Fibroblast of gingiva (primary cell): ENCODE data around the gene PLVAP.
A peak's percentile ranks its signal among the peaks of the same experiment; 100 is the strongest.
"Not testable (repeated sequence)": the region's sequence is repeated elsewhere in the genome, so short reads cannot be mapped to it uniquely, and the experiment has no call there.

Source experiments
- DNase-seq: peaks from one replicate; pipeline ENCODE4 v3.0.0-alpha.2; 2011; ENCODE audit warnings: low read depth

PLVAP gene

DNA sequence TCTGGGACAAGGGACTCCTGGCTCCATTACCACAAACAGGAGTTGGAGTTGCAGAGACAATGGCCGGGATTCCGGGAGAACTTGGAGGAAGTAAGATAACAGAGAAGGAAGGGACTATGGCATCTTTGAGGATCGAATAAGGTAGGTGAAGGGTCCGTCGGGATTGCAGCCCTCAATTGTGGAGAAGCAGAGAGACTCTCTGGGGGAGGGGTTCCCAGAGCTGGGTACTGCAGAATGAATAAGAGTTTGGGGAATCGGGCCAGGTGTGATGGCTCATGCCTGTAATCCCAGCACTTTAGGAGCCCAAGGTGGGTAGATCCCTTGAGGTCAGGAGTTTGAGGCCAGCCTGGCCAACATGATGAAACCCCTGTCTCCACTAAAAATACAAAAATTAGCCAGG, 24.5 kb upstream of the PLVAP start:
- no peak for DNase-seq

DNA sequence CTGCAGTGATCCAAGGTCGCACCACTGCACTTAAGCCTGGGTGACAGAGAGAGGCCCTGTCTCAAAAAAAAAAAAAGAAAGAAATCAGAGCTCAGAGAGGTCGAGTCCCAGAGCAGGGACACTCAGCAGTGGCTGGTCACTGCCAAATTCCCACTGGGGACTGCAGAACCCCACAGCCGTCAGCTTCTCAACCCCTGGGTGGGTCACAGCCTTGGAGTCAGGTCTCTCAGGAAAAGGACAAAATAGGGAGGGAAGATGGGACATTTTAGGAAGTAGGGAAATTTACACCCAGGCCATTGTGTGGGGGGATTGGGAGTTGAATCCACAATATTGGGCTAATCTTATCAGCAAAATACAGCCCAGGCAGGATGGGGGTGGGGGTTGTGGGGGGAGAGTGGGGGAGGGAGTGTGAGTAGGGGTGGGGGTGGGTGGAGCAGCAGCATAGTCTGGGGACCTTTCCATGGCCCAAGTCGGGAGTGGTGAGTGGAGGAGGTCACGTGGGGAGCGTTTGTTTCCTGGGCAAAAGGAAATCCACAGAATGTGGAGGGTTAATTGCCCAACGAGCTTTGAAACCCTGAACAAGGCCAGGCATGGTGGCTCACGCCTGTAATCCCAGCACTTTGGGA, 21.9 kb upstream of the PLVAP start:
- no peak for DNase-seq

DNA sequence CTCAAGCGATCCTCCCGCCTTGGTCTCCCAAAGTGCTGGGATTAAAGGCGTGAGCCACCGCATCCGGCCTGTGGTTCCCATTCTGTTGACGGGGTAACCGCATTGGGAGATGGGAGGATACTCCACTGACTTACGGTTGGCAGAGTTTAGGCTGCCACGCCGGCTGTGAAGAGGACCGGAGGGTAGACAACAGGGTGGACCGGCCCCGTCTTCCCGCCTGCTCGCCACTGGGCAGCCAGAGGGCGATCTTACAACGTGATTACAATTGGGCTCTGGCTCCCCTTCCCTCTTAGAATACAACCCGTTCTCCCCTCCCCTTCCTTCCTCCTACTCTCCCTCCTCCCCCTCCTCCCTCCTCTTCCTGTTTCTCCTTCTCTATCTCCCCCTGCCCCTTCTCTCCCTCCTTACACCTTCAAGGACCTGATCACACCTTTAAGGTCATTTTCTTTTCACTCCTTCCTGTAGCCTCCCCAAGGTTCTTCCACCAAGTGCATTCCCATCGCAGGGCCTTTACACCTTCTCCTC, 17.8 kb upstream of the PLVAP start:
- DNase-seq: peak; percentile 40

- no peak for DNase-seq
Observed at GRCh38 chr19:17393914-17394313, 16.8 kb upstream of the PLVAP start, which contains the start of gene CCDC194. Gene CCDC194, minus strand, starts transcription at chr19:17394196. Its CDS starts 38 bp downstream, at chr19:17394158.

GRCh38 chr19:17393002-17393401, 15.9 kb upstream of the PLVAP start:
- no peak for DNase-seq

DNA sequence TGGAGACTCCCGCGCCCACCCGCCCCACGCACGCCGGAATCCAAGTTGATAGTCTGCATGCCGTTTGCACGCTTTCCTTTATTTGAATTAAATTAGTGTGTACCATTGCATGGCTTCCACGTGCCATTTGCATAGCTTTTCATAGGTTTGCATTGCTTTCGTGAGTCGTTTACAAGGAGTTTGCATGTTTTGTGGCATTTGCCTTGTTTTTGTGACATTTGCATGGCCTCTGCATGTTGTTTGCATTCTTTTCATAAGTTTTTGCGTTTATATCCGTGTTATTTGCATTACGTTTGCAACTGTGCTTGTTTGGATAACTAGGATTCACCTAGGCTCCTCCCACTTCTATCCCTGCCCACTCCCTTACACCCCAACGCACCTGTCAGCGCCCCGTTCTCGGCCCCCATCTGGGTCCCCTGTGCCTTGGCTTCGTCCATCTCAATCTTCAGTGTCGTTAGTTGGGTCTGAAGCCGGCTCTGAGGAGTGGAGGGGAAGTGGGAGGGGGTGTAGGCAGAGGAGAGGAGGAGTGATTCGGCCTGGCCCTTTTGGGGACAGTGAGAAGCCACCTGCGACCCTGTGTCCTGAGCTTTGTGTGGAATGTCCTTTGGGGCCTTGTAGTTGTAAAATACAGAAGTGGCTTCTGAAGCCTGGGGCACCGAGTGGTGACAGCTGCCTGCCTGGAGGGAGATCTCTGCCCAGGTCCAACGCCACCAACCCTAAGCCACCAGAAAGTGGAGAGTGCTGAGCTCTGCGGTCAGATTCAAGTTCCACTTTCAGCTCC, 14.4 kb upstream of the PLVAP start:
- DNase-seq: no peak

GRCh38 chr19:17390665-17391370, 13.7 kb upstream of the PLVAP start:
- peak; percentile 89 for DNase-seq

GRCh38 chr19:17389957-17390664, 13.0 kb upstream of the PLVAP start:
- no peak for DNase-seq

- DNase-seq: no peak
Observed at GRCh38 chr19:17389288-17389687, 12.1 kb upstream of the PLVAP start.

DNA sequence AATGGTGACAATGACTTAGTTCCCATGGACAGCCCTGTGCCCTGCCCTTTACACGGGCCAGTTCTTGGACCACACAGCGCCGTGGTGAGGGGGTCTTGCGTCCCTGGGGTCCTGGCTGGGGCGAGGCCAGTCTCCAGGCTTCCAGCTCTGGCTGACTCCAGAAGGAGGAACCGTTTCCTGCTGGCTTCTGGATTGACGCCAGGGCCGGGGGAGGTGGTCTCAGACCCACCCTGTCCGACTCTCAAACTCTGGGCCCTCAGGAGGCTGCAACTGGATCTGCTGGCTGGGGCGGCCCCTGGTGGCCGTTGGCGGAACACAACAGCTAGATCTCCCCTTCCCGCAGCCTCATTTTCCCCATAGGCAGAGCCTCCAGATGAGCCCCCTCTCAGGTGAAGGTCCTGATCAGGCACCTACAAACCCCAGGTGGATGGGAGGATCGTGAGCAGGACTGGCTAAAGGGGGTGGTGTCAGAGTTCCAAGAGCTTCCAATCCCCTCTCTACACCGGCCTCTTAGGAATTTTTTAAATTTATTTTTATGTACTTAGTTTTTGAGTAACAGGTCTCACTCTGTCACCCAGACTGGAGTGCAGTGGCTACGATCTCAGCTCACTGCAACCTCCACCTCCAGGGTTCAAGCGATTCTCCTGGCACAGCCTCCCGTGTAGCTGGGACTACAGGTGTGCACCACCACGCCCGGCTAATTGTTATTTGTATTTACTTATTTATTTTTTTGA, 8.9 kb upstream of the PLVAP start:
- DNase-seq: peak; percentile 18

DNA sequence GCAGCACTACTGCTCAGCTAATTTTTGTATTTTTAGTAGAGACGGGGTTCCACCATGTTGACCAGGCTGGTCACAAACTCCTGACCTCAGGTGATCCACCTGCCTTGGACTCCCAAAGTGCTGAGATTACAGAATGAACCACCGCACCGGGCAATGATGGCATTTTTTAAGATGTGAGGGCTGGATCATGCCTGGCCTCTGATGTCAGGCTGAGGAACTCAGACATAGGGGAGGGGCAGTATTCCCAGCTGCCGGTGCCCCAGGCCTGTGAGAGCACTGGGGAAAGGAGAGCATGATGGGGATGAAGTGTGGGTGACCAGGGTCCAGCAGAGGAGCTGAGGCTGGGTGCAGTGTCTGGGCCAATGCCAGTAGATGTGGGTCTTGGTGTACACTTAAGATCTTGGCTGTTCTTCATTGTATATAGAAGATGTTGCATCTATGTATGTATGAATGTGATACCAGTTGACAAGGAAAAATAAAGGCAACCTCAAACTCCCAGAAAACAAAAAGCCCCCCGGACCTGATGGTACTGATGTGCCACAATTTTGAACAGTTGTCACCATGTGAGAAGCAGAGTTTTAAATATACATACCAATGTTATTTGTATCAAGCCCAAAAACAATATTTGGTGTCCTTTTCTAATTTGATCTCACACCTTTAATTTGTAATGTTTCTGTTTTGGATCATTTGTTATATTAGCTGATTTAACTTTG, 3.4 kb upstream of the PLVAP start:
- no peak for DNase-seq

DNA sequence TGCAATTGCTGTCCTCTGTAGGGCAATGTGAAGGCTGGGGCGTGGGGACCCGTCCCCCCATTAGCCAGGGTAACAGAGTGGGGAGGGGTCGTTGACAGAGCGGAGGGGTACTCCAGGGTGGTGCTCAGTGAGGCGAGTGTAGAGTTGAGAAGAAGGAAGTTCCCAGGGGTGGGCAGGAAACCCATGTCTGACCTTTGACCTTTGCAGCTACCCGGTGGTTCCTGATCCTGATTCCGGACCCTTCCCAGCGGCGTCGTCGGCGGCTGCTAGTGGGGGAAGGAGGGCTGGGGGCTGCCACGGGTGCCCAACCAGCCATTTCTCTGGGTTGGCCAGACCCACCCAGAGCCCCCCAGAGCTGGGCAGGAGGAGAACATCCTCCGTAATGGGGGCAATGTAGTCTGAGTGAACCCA, 2.1 kb upstream of the PLVAP start:
- no peak for DNase-seq

DNA sequence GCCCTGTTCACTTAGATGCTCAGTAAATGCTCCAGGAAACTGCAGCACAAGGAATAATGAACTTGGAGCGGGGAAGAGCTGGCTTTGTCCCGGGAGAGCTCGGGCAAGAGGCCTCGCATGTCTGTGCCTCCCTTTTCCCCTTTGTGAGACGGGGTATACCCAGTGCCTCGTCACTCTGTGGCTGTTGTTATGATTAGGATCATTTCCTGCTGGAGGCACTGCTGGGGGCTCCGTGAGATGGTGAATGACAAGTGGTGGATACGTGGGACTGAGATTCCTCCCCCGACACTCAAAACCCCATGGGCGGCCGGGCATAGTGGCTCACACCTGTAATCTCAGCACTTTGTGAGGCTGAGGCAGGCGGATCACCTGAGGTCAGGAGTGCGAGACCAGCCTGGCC, 1.1 kb upstream of the PLVAP start:
- no peak for DNase-seq

GRCh38 chr19:17370026-17370587, 7.0 kb downstream of the PLVAP start:
- peak; percentile 65 for DNase-seq

DNA sequence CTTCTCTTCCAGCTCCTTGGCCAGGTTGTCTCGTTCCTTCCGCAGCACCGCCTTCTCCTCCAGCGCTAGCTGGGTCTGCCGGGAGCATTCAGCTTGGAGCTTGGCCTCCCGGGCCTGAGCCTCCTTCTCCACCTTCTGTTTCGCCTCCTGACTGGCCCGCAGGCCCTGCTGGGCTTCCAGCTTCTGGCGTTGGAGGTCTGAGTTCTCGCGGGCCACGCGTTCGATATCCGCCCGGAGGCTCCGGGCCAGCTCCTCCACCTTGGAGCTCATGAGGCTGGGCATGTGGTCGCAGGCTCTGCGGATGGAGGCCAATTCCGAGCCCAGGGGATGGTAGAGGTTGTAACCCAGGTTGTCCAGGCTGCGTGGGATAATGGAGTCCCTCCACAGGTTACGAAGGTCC, 11.8 kb downstream of the PLVAP start:
- DNase-seq: no peak

DNA sequence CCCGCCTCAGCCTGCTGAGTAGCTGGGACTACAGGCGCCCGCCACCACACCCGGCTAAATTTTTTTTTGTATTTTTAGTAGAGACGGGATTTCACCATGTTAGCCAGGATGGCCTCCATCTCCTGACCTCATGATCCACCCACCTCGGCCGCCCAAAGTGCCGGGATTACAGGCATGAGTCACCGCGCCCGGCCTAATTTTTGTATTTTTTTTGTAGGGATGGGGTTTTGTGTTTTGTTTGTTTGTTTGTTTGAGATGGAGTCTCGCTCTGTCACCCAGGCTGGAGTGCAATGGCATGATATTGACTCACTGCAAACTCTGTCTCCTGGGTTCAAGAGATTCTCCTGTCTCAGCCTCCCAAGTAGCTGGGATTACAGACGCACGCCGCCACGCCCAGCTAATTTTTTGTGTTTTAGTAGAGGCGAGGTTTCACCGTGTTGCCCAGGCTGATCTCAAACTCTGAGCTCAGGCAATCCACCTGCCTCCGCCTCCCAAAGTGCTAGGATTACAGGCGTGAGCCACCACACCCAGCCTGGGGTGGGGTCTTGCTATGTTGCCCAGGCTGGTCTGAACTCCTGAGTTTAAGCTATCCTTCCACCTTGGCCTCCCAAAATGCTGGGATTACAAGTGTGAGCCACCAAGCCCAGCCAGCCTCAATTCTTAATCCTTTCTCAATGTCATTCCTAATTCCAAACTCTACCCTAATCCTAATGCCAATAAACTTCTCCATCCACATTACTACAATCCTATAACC, 13.1 kb downstream of the PLVAP start:
- DNase-seq: not testable (repeated sequence)

- DNase-seq: no peak
Observed at GRCh38 chr19:17359905-17360800, 17.0 kb downstream of the PLVAP start.

GRCh38 chr19:17358395-17358794, 18.7 kb downstream of the PLVAP start:
- peak; percentile 51 for DNase-seq

GRCh38 chr19:17357724-17358123, 19.4 kb downstream of the PLVAP start:
- no peak for DNase-seq
